Measurements from ENCODE around the gene UMOD. TPM values are rescaled to one million over a fixed set of nuclear protein-coding genes. Genes with fewer than 3 reads are reported as not detected.
A peak's percentile ranks its signal among the peaks of the same experiment; 100 is the strongest.

Gene UMOD
- total and polyA plus RNA-seq, 7 donors: not detected

GRCh38 chr16:20383106-20384029 lies 30.9 kb upstream of the UMOD start:
- DNase-seq: peak; percentile 74
- WGBS, 2 donors: 25 to 31% methylated on average over 11 of the region's 11 CpGs
- no peak overlapping the region for H3K27ac ChIP-seq
- peak; percentile 44 to 86 (median 69) for TF ChIP-seq CTCF (IDR thresholded peaks at IDR 0.05)
- TF ChIP-seq POLR2A (IDR thresholded peaks at IDR 0.05): no peak
- no peak for TF ChIP-seq EP300 (IDR thresholded peaks at IDR 0.05)
- no peak for TF ChIP-seq POLR2AphosphoS5 (IDR thresholded peaks at IDR 0.05)
- no peaks in the 10 kb centered on the region for H3K36me3 ChIP-seq
- peaks cover 0 to 6% (median 0%) of the 10 kb centered on the region in 4 donors for H3K4me1 ChIP-seq
- peaks cover 0 to 12% (median 5%) of the 10 kb centered on the region in 3 donors for H3K27me3 ChIP-seq
- no peak overlapping the region for H3K4me3 ChIP-seq
- no peaks in the 10 kb centered on the region for H3K9me3 ChIP-seq
- intact Hi-C loops (cut with DNase I): loop anchor here (1.0 kb wide), 1 partner anchor 476 kb away; no protein-coding TSS in a partner anchor

- intact Hi-C loops (cut with DNase I): no loop called here
- H3K4me1 ChIP-seq: peaks cover 0 to 6% (median 0%) of the 10 kb centered on the region in 4 donors
Observed at GRCh38 chr16:20382202-20382948, 29.9 kb upstream of the UMOD start.

GRCh38 chr16:20380782-20381181 lies 28.3 kb upstream of the UMOD start:
- H3K36me3 ChIP-seq: no peaks in the 10 kb centered on the region
- WGBS, 2 donors: 50 to 64% methylated on average over 3 of the region's 3 CpGs
- DNase-seq: no peak
- H3K4me1 ChIP-seq: peaks cover 0 to under 1% (median 0%) of the 10 kb centered on the region in 4 donors
- peaks cover 0 to under 1% (median 0%) of the 10 kb centered on the region in 3 donors for H3K27me3 ChIP-seq
- no peaks in the 10 kb centered on the region for H3K9me3 ChIP-seq
- intact Hi-C loops (cut with DNase I): no loop called here
- TF ChIP-seq POLR2A (IDR thresholded peaks at IDR 0.05) (no peak), POLR2AphosphoS5 (IDR thresholded peaks at IDR 0.05) (no peak), EP300 (IDR thresholded peaks at IDR 0.05) (no peak), CTCF (IDR thresholded peaks at IDR 0.05) (no peak)
- no peak overlapping the region for H3K27ac ChIP-seq
- H3K4me3 ChIP-seq: no peak overlapping the region

More at GRCh38 chr16:20382202-20382948, 29.9 kb upstream of the UMOD start:
- H3K4me3 ChIP-seq: no peak overlapping the region
- H3K36me3 ChIP-seq: no peaks in the 10 kb centered on the region
- peaks cover 0 to 12% (median 5%) of the 10 kb centered on the region in 3 donors for H3K27me3 ChIP-seq
- 89% methylated on average over 7 of the region's 7 CpGs for WGBS, 2 donors
- no peaks in the 10 kb centered on the region for H3K9me3 ChIP-seq
- H3K27ac ChIP-seq: no peak overlapping the region
- no peak for DNase-seq
- no peak for TF ChIP-seq POLR2A (IDR thresholded peaks at IDR 0.05)
- TF ChIP-seq POLR2AphosphoS5 (IDR thresholded peaks at IDR 0.05): no peak
- TF ChIP-seq EP300 (IDR thresholded peaks at IDR 0.05): no peak
- no peak for TF ChIP-seq CTCF (IDR thresholded peaks at IDR 0.05)

- WGBS, 2 donors: 20 to 67% methylated on average over 5 of the region's 5 CpGs
Observed at GRCh38 chr16:20377181-20377580, 24.7 kb upstream of the UMOD start.

More at GRCh38 chr16:20377181-20377580, 24.7 kb upstream of the UMOD start:
- Histone ChIP-seq H3K27ac (no peak overlapping the region), H3K36me3 (no peaks in the 10 kb centered on the region), H3K4me1 (no peaks in the 10 kb centered on the region), H3K4me3 (no peak overlapping the region), H3K27me3 (no peaks in the 10 kb centered on the region), H3K9me3 (no peaks in the 10 kb centered on the region)
- no peak for DNase-seq
- intact Hi-C loops (cut with DNase I): no loop called here
- no peak for TF ChIP-seq EP300 (IDR thresholded peaks at IDR 0.05)
- TF ChIP-seq POLR2A (IDR thresholded peaks at IDR 0.05): no peak
- no peak for TF ChIP-seq CTCF (IDR thresholded peaks at IDR 0.05)
- no peak for TF ChIP-seq POLR2AphosphoS5 (IDR thresholded peaks at IDR 0.05)
